GM19395 (cell line): Measurements from ENCODE around the gene KIF1C.

Source experiments
- ATAC-seq: cut with Tn5 transposase; IDR thresholded peaks from one replicate; pipeline ENCODE4 v1.9.1; 2021; ENCODE audit warnings: mild to moderate bottlenecking, moderate library complexity; ENCODE audit not compliant: unreplicated experiment

Gene KIF1C

GRCh38 chr17:4997302-4998026, at the start of gene KIF1C, which contains the start of gene INCA1:
KIF1C (plus strand) TSS chr17:4997950; CDS start chr17:5000247, 2,297 bp downstream.
INCA1 (minus strand) TSS chr17:4997522; CDS start chr17:4994437, 3,085 bp downstream.
- peak; percentile 82 for ATAC-seq

DNA sequence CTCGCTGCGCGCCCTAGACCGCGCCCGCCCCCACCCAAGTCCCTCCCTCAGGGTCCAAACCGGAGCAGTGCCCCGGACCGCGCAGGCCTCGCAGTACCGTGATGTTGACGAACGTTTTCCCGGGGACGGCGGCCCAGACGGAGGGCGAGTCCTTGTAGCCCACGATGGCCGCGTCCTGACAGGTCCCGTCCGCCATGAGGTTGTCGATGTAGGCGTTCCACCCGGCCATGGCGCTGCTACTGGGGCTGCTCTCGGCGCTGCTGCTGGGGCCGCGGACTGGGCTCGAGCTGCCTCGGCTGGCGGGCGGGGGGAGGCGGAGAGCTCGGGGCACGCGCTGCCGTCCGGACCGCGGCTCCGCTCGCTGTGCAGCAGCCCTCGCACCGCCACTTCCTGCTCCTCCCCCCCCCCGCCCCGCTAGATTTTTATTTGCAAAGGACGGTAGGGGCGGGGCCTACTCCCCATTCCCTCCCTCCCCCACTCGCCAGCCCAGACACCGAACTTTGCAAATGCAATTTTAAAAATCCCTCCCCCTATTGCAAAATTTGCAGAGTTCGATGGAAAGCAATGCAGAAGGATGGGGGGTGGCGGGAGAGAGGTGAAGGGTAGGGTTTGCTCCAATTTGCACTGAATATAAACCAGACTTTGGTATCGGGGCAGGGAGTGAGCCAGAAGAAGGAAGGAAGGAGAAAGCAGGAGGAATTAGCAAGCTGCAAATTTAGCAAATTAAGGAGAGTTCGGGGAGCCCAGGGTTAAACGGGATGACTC, 49.4 kb upstream of the KIF1C start, which contains the start of gene PFN1:
Gene PFN1 (minus strand): TSS at position 365 of the 765 bp plus-strand sequence. CDS start 136 bp downstream, at position 229.
- ATAC-seq: no peak

- ATAC-seq: peak; percentile 37
Observed at GRCh38 chr17:4948931-4949320, 48.8 kb upstream of the KIF1C start.

DNA sequence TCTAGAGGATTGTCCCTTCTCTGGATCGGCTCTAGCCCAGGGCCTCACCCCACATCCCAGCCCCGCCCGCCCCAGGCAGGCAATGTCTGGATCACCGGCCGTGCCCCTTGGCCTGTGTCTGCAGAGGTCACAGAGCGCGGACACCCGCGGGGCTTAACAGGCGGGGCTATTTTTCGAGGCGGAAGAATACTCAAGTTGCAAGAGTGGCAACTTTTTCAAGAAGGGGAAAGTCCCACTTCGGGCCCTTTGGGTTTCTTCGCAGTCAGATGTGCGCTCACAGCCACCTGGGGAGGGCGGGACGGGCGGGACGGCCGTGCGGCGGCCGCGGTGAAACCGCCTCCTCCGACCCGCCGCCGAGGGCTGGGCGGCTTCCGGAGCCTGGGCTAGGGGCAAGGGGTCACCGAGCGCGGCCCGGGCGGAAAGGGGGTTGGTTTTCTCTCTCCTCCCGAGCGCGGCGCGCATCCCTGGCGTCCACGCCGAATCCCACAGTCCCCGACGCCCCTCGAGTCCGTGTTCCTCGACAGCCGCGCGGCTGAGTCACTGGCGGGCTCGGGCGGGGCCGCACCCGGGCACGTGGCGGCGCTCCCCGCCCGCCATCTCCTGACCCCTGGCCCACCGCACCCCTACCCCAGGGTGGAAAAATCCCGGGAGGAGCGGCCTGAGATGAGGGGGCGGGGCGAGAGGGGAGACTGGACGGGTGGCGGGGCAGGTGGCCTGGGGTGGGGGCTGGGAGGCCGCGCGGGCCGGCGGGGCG, 48.3 kb upstream of the KIF1C start:
- ATAC-seq: peak; percentile 35

GRCh38 chr17:4950075-4950745, 47.5 kb upstream of the KIF1C start:
- ATAC-seq: no peak

DNA sequence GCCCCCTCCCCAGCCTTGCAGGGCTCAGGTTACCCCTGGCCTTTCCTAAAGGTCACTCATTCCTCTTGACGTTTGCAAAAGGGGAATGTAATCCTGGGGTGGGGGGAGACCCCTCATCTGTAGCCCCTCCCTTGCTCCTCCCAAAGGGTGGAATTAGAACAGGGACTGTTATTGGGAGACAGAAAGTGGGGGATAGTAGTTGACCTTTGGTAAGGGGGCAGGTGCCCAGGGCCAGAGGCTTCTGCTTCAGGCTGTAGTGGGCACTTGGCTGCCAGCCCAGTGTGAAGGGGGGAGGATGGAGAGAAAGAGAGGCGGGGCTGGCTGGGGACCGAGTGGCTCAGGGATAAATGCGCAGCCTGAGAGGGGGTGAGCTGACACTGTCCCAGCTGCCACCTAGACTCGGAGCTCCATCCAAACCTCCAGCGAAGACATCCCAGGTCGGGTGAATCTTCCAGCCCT, 47.0 kb upstream of the KIF1C start, which contains the start of gene ENO3:
Gene ENO3 (plus strand): TSS at position 374 of the 459 bp plus-strand sequence. CDS start 711 bp downstream, outside the sequence.
- ATAC-seq: no peak

GRCh38 chr17:4951486-4951885, 46.3 kb upstream of the KIF1C start:
- no peak for ATAC-seq

DNA sequence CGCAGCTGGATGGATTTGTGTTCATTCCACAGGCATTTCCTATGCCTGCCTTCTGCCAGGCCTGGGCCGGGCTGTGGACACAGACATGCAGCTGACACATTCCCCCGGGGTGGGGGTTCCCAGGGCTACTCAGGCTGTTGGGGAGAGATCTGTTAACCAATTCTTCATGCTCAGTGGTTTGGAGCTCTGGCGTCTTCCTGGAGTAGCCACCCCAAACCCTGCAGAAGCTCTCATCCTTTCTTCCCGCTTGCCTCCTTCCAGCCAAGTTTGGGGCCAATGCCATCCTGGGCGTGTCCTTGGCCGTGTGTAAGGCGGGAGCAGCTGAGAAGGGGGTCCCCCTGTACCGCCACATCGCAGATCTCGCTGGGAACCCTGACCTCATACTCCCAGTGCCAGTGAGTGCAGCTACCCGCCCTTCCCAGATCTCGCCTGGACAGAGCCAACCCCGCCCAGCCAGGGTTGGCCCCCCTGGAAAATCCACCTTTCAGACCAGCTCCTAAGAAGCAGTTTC, 44.2 kb upstream of the KIF1C start:
- ATAC-seq: no peak

GRCh38 chr17:4955091-4955490, 42.7 kb upstream of the KIF1C start:
- ATAC-seq: no peak

DNA sequence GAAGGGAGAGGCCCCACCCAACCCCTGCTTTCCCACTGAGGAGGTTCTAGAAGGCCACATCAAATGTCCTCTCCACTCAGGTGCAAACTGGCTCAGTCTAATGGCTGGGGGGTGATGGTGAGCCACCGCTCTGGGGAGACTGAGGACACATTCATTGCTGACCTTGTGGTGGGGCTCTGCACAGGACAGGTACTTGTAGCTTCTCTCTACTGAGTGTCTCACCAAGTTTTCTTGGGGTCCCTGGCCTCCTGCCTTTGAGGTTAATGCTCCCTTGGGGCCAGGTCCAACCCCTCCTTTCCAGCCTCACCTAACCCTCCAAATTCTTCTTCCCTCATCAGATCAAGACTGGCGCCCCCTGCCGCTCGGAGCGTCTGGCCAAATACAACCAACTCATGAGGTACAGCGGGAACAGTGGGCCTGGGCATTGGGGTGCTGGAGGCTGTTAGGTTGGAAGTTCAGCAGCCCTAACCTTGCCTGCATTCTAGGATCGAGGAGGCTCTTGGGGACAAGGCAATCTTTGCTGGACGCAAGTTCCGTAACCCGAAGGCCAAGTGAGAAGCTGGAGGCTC, 41.2 kb upstream of the KIF1C start:
- ATAC-seq: no peak

DNA sequence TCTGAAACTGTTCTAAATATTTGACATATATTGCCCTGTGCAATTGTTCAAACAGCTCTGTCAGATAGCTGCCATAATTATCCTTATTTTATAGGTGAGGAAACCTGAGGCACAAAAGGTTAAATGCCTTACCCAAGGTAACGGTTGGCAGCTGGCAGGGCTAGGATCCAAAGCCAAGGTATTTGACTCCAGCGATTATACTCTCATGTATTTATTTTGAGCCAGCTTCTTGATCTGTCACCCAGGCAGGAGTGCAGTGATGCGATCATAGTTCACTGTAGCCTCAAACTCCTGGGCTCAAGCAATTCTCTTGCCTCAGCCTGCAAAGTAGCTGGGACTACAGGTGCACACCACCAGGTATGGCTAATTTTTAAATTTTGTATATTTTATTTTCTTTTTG, 39.6 kb upstream of the KIF1C start:
- ATAC-seq: no peak

- no peak for ATAC-seq
Observed at GRCh38 chr17:4959261-4959965, 38.3 kb upstream of the KIF1C start.

DNA sequence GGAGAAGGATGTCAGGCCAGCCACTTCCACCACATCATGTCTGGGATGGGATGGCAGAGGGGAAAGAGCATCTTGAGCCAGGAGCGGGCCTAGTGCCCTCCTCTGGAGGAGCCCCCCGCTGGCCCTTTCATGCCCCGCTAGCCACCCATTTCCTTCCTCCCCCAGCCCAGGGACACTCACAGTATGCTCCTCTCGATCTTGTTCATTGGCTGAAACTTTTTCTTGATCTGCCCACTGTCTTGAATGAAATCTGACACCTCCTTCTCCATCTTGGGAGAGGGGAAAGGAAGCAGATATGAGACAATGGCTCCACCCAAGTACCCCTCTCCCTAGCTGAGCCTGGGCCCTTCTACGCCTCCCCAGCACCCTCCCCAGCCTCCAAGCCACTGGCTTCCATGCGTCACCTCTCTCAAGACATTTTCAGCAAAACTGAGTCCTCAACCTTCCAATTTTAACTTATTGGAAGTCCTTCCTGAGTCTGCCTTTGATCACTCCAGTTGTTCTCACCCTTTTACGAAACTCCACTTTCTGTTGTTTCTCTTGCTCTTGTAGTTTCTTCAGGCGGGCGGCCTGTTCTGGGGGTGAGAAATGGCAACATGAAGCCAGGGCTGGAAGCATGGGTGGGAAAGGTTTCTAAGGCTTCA, 37.3 kb upstream of the KIF1C start:
- ATAC-seq: no peak

GRCh38 chr17:4965311-4965986, 32.3 kb upstream of the KIF1C start:
- no peak for ATAC-seq

DNA sequence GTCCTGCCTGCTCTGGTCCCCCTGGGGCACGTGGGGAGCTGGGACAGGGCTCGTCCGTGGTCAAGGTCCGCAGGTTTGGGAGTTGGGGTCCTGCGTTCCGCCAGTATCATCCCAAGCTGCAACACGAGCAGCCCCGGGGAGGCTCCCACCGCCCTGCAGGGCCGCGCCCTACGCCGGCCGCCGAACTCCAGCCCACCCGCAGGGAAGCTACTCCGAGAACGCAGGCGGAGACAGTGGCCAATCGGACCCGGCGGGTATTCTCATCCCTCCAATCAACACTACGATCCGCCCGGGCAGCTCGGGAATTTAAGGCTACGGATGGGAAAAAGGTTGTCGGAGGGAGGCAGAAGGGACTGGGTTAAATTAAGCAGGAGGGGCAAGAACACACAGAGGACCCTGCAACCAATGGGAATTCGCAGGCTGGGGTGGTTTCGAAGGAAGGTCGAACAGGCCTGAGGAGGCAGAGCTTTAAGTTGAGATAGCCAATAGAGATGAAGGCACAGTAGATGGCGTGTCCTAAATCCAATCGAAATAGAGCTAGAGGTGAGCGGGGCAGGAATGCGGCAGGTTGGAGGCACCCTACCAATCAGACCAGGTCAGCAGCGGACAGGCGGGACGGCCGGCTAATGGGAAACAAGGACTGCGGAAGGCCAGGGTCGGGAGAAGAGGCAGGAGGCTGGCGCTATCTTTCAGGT, 30.8 kb upstream of the KIF1C start:
- ATAC-seq: peak; percentile 83

GRCh38 chr17:4967539-4968485, 29.9 kb upstream of the KIF1C start, which contains the start of gene SPAG7:
SPAG7 (minus strand) TSS chr17:4967817; CDS start chr17:4967804, 13 bp downstream.
- peak; percentile 62 for ATAC-seq
